SJSA1 (cell line): ENCODE measurements around the gene CEP112. TPM values are rescaled to one million over a fixed set of nuclear protein-coding genes. Genes with fewer than 3 reads are reported as not detected.
"Not testable (repeated sequence)": the region's sequence is repeated elsewhere in the genome, so short reads cannot be mapped to it uniquely, and the experiment has no call there.

Experiments
- DNase-seq, 2 experiments: peaks; one replicate each; pipeline ENCODE4 v3.0.0-alpha.2; 2015 to 2020; ENCODE audit warnings: low spot score in 2 of 2, low read depth in 1 of 2
- H3K27ac ChIP-seq: fragments of 250-450 bp; sonication (Bioruptor Pico); 2 replicates; pipeline ENCODE4 v1.5.1; 2020; ENCODE audit warnings: mild to moderate bottlenecking, moderate library complexity
- H3K27me3 ChIP-seq: fragments of 250-450 bp; sonication (Bioruptor Pico); replicated peaks from 2 replicates; pipeline ENCODE4 v1.5.1; 2020; ENCODE audit warnings: mild to moderate bottlenecking, moderate library complexity
- H3K36me3 ChIP-seq: fragments of 250-450 bp; sonication (Bioruptor Pico); 2 replicates; pipeline ENCODE4 v1.5.1; 2020; ENCODE audit warnings: mild to moderate bottlenecking
- H3K4me1 ChIP-seq: fragments of 250-450 bp; sonication (Bioruptor Pico); replicated peaks from 2 replicates; pipeline ENCODE4 v1.6.1; 2021; ENCODE audit warnings: mild to moderate bottlenecking
- H3K4me3 ChIP-seq: fragments of 250-450 bp; sonication (Bioruptor Pico); 2 replicates; pipeline ENCODE4 v1.5.1; 2020; ENCODE audit warnings: mild to moderate bottlenecking
- H3K9me3 ChIP-seq: fragments of 250-450 bp; sonication (Bioruptor Pico); replicated peaks from 2 replicates; pipeline ENCODE4 v1.5.1; 2020; ENCODE audit warnings: mild to moderate bottlenecking
- total RNA-seq: library from RNA; depleted of rRNA; stranded (reverse); fragments of >200 nt; shearing (Covaris generic); gene quantifications from 2 replicates; pipeline ENCODE4 v1.2.3, GENCODE V29; 2014

Gene CEP112
- total RNA-seq, 1 experiment from 2014 or later = 9.6 TPM

GRCh38 chr17:66165537-66166123, 26.3 kb downstream of the CEP112 start:
- no peak overlapping the region for H3K4me3 ChIP-seq
- no peaks in the 10 kb centered on the region for H3K4me1 ChIP-seq
- H3K27ac ChIP-seq = no peak overlapping the region
- no peaks in the 10 kb centered on the region for H3K9me3 ChIP-seq
- no peaks in the 10 kb centered on the region for H3K27me3 ChIP-seq
- peaks cover 8% of the 10 kb centered on the region for H3K36me3 ChIP-seq
- peak in 1 of 2 experiments; percentile 54 for DNase-seq

- H3K27ac ChIP-seq, DNase-seq, H3K27me3 ChIP-seq, H3K4me3 ChIP-seq, H3K36me3 ChIP-seq, H3K9me3 ChIP-seq, H3K4me1 ChIP-seq: not testable (repeated sequence)
Measured at GRCh38 chr17:66155055-66155454, 36.9 kb downstream of the CEP112 start.

GRCh38 chr17:66152756-66153155, 39.2 kb downstream of the CEP112 start:
- H3K36me3 ChIP-seq = 0 out of 2 replicates have a peak, but pooled peaks cover 3% of the 10 kb centered on the region
- no peak overlapping the region for H3K27ac ChIP-seq
- DNase-seq = no peak

GRCh38 chr17:66150708-66151107, 41.2 kb downstream of the CEP112 start:
- Histone ChIP-seq H3K27ac (no peak overlapping the region), H3K9me3 (no peaks in the 10 kb centered on the region), H3K4me1 (no peaks in the 10 kb centered on the region), H3K4me3 (no peak overlapping the region), H3K27me3 (no peaks in the 10 kb centered on the region), H3K36me3 (0 out of 2 replicates have a peak, but pooled peaks cover 3% of the 10 kb centered on the region)
- no peak for DNase-seq

More at GRCh38 chr17:66152756-66153155, 39.2 kb downstream of the CEP112 start:
- Histone ChIP-seq H3K4me1 (no peaks in the 10 kb centered on the region), H3K4me3 (no peak overlapping the region), H3K9me3 (no peaks in the 10 kb centered on the region), H3K27me3 (no peaks in the 10 kb centered on the region)

- Histone ChIP-seq H3K9me3 (no peaks in the 10 kb centered on the region), H3K36me3 (0 out of 2 replicates have a peak, but pooled peaks cover 3% of the 10 kb centered on the region), H3K27ac (no peak overlapping the region), H3K4me1 (no peaks in the 10 kb centered on the region), H3K4me3 (no peak overlapping the region), H3K27me3 (no peaks in the 10 kb centered on the region)
- DNase-seq = no peak
Measured at GRCh38 chr17:66149562-66149961, 42.4 kb downstream of the CEP112 start.

- Histone ChIP-seq H3K4me1 (no peaks in the 10 kb centered on the region), H3K9me3 (no peaks in the 10 kb centered on the region), H3K27ac (no peak overlapping the region), H3K4me3 (no peak overlapping the region), H3K27me3 (no peaks in the 10 kb centered on the region), H3K36me3 (0 out of 2 replicates have a peak, but pooled peaks cover 3% of the 10 kb centered on the region)
- no peak for DNase-seq
Measured at GRCh38 chr17:66146394-66146793, 45.5 kb downstream of the CEP112 start.

- Histone ChIP-seq H3K9me3 (no peaks in the 10 kb centered on the region), H3K27me3 (no peaks in the 10 kb centered on the region), H3K4me1 (no peaks in the 10 kb centered on the region), H3K27ac (no peak overlapping the region), H3K4me3 (no peak overlapping the region), H3K36me3 (no peaks in the 10 kb centered on the region)
- no peak for DNase-seq
Measured at GRCh38 chr17:66143657-66144282, 48.2 kb downstream of the CEP112 start.

GRCh38 chr17:66142428-66142827, 49.5 kb downstream of the CEP112 start:
- no peak for DNase-seq
- Histone ChIP-seq H3K4me3 (no peak overlapping the region), H3K36me3 (no peaks in the 10 kb centered on the region), H3K27ac (no peak overlapping the region), H3K4me1 (no peaks in the 10 kb centered on the region), H3K9me3 (no peaks in the 10 kb centered on the region), H3K27me3 (no peaks in the 10 kb centered on the region)

- Histone ChIP-seq H3K27me3 (no peaks in the 10 kb centered on the region), H3K9me3 (no peaks in the 10 kb centered on the region), H3K4me1 (no peaks in the 10 kb centered on the region), H3K36me3 (no peaks in the 10 kb centered on the region), H3K27ac (no peak overlapping the region), H3K4me3 (no peak overlapping the region)
- no peak for DNase-seq
Measured at GRCh38 chr17:66138120-66138519, 53.8 kb downstream of the CEP112 start.

GRCh38 chr17:66135896-66136295, 56.0 kb downstream of the CEP112 start:
- Histone ChIP-seq H3K4me1 (no peaks in the 10 kb centered on the region), H3K36me3 (no peaks in the 10 kb centered on the region; the same call in 1 of the 2 replicates), H3K9me3 (no peaks in the 10 kb centered on the region), H3K4me3 (no peak overlapping the region), H3K27me3 (no peaks in the 10 kb centered on the region), H3K27ac (no peak overlapping the region)
- no peak for DNase-seq

- H3K36me3 ChIP-seq = no peaks in the 10 kb centered on the region; the same call in 1 of the 2 replicates
- H3K27me3 ChIP-seq = no peaks in the 10 kb centered on the region
- H3K9me3 ChIP-seq = no peaks in the 10 kb centered on the region
- no peaks in the 10 kb centered on the region for H3K4me1 ChIP-seq
- no peak overlapping the region for H3K4me3 ChIP-seq
- no peak overlapping the region for H3K27ac ChIP-seq
- DNase-seq = no peak
Measured at GRCh38 chr17:66135219-66135618, 56.7 kb downstream of the CEP112 start.

GRCh38 chr17:66129759-66130158, 62.2 kb downstream of the CEP112 start:
- no peak for DNase-seq
- Histone ChIP-seq H3K27ac (no peak overlapping the region), H3K9me3 (no peaks in the 10 kb centered on the region), H3K27me3 (no peaks in the 10 kb centered on the region), H3K36me3 (no peaks in the 10 kb centered on the region; the same call in 1 of the 2 replicates), H3K4me3 (no peak overlapping the region), H3K4me1 (no peaks in the 10 kb centered on the region)

GRCh38 chr17:66126231-66126630, 65.7 kb downstream of the CEP112 start:
- Histone ChIP-seq H3K27ac (no peak overlapping the region), H3K4me1 (no peaks in the 10 kb centered on the region), H3K27me3 (no peaks in the 10 kb centered on the region), H3K4me3 (no peak overlapping the region), H3K9me3 (no peaks in the 10 kb centered on the region), H3K36me3 (no peaks in the 10 kb centered on the region; the same call in 1 of the 2 replicates)
- DNase-seq = no peak

- no peak overlapping the region for H3K4me3 ChIP-seq
- no peak for DNase-seq
- H3K27me3 ChIP-seq = no peaks in the 10 kb centered on the region
- no peaks in the 10 kb centered on the region; the same call in 1 of the 2 replicates for H3K36me3 ChIP-seq
- H3K9me3 ChIP-seq = no peaks in the 10 kb centered on the region
- H3K4me1 ChIP-seq = no peaks in the 10 kb centered on the region
- no peak overlapping the region for H3K27ac ChIP-seq
Measured at GRCh38 chr17:66123163-66123562, 68.8 kb downstream of the CEP112 start.
